ENCODE data around the gene MLN. TPM values are rescaled to one million over a fixed set of nuclear protein-coding genes. Genes with fewer than 3 reads are reported as not detected.

The MLN gene
- total RNA-seq, 1 experiment from 2014 or later: not detected

GRCh38 chr6:33802186-33802958 lies 1.4 kb downstream of the MLN start:
- Histone ChIP-seq H2AFZ (ENCODE audit: low read length) (no peak overlapping the region), H2BK15ac (ENCODE audit: low read depth, low read length) (no peak overlapping the region), H4K91ac (ENCODE audit: insufficient read length, low read depth, low read length) (no peak overlapping the region), H2BK5ac (ENCODE audit: insufficient read length, low read length) (no peak overlapping the region), H4K8ac (replicated peaks; ENCODE audit: insufficient read length, low read depth, low read length) (no peak overlapping the region), H3K27ac (ENCODE audit: insufficient read length, low read depth, low read length) (no peak overlapping the region), H3K14ac (ENCODE audit: insufficient read depth, low read length) (no peak overlapping the region), H3K4ac (ENCODE audit: low read depth, low read length) (no peak overlapping the region), H3K18ac (ENCODE audit: insufficient read length, low read depth, low read length) (no peak overlapping the region), H3K23me2 (ENCODE audit: insufficient read length, low read depth, low read length, poor library complexity, severe bottlenecking) (no peaks in the 10 kb centered on the region), H3K79me1 (ENCODE audit: insufficient read depth, low read depth, low read length, poor library complexity, severe bottlenecking) (no peaks in the 10 kb centered on the region), H3K56ac (ENCODE audit: insufficient read length, low read depth, low read length) (no peak overlapping the region), H2BK12ac (ENCODE audit: insufficient read length, low read depth, low read length) (no peak overlapping the region), H2BK20ac (ENCODE audit: low read depth, low read length, poor library complexity, severe bottlenecking) (no peak overlapping the region), H3K4me2 (ENCODE audit: insufficient read depth, insufficient read length, low read length) (no peak overlapping the region), H3K27me3 (ENCODE audit: insufficient read depth, low read length) (0 out of 2 replicates have a peak, but pooled peaks cover 3% of the 10 kb centered on the region), H2BK120ac (ENCODE audit: low read depth, low read length, poor library complexity, severe bottlenecking) (no peak overlapping the region), H3K9ac (ENCODE audit: extremely low read depth, insufficient read length, low read length) (no peak overlapping the region), H3K23ac (ENCODE audit: insufficient read length, low read depth, low read length) (no peak overlapping the region), H4K20me1 (ENCODE audit: control insufficient read depth, insufficient read depth, insufficient read length) (no peaks in the 10 kb centered on the region), H2AK5ac (ENCODE audit: insufficient read length, low read length) (no peak overlapping the region), H4K5ac (ENCODE audit: insufficient read length, low read depth, low read length) (no peak overlapping the region), H3K9me3 (ENCODE audit: control insufficient read depth, low read depth, low read length) (no peaks in the 10 kb centered on the region), H3K79me2 (ENCODE audit: insufficient read depth, low read length) (no peaks in the 10 kb centered on the region), H3T11ph (ENCODE audit: low read length) (no peak overlapping the region), H3K4me1 (ENCODE audit: insufficient read depth, low read length) (no peaks in the 10 kb centered on the region; the same call in 1 of the 2 replicates)
- DNase-seq: no peak
- TF ChIP-seq, protein P1, sequence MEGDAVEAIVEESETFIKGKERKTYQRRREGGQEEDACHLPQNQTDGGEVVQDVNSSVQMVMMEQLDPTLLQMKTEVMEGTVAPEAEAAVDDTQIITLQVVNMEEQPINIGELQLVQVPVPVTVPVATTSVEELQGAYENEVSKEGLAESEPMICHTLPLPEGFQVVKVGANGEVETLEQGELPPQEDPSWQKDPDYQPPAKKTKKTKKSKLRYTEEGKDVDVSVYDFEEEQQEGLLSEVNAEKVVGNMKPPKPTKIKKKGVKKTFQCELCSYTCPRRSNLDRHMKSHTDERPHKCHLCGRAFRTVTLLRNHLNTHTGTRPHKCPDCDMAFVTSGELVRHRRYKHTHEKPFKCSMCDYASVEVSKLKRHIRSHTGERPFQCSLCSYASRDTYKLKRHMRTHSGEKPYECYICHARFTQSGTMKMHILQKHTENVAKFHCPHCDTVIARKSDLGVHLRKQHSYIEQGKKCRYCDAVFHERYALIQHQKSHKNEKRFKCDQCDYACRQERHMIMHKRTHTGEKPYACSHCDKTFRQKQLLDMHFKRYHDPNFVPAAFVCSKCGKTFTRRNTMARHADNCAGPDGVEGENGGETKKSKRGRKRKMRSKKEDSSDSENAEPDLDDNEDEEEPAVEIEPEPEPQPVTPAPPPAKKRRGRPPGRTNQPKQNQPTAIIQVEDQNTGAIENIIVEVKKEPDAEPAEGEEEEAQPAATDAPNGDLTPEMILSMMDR (conservative IDR thresholded peaks at IDR 0.05): no peak
- H3K27me3 Mint-ChIP-seq (ENCODE audit: low read depth): peaks cover 7% of the 10 kb centered on the region
- peak overlapping the region in 1 of 3 experiments; percentile 58; a peak in 2 of 7 replicates for H3K27ac Mint-ChIP-seq
- no peak overlapping the region for H3K4me3 Mint-ChIP-seq
- no peaks in the 10 kb centered on the region for H3K36me3 Mint-ChIP-seq (ENCODE audit: insufficient read depth in 1 of 3, low read depth in 3 of 3)
- peaks cover 39 to 50% of the 10 kb centered on the region in 2 experiments for H3K4me1 Mint-ChIP-seq
- no CpG with 5 or more reads among the region's 14 CpGs for WGBS (ENCODE audit: extremely low coverage, insufficient read length, low lambda C conversion rate)
- H3K9me3 Mint-ChIP-seq: no peaks in the 10 kb centered on the region

Data from H9 (cell line).